Measurements from ENCODE around the gene ZSCAN25. TPM values are rescaled to one million over a fixed set of nuclear protein-coding genes. Genes with fewer than 3 reads are reported as not detected.
"Not testable (repeated sequence)": the region's sequence is repeated elsewhere in the genome, so short reads cannot be mapped to it uniquely, and the experiment has no call there.

The ZSCAN25 gene
- total RNA-seq, result 7.4 and 11.0 TPM in 2 replicates

DNA sequence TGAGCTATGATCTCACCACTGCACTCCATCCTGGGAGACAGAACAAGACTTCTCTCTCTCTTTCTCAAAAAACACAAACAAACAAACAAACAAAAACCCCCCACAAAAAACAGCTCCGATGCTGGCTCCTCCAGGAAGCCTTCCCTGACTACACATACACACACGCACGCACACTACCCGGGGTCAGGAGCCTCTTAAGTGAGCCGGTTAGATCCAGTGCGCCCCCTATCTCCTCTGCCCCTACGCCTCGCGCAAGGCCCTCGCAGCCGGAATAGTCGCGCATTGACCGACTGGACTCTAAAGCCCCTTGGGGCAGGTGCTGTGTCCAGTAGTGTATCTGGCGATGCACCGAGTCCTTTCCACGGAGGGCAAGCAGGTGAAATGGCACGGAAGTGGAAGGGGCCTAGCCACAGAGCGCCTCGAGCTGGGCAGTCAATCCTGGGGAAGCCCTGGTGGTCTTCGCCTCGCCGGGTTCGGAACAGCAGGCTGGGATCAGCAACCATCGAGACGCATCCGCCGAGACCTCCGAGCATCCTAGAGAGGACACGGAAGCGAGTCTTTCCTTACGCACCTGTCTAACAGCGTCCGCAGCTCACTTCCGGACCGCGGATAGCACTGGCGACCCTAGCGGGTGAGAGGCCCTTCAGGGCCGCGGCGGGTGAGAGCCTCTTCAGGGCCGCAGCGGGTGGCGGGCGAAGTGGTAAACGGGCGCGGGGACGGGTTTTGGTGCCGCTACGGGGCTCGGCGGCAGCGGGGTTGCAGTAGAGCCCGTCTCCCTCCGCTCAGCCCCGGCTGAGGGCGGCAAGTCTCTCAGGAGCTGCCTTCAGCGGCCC lies at the start of gene ZSCAN25:
ZSCAN25 (plus strand) TSS at position 588 of the 833 bp plus-strand sequence. CDS start 2,661 bp downstream, outside the sequence.
- DNase-seq (ENCODE audit: low read depth), result peak; percentile 72
- TF ChIP-seq, protein P1, sequence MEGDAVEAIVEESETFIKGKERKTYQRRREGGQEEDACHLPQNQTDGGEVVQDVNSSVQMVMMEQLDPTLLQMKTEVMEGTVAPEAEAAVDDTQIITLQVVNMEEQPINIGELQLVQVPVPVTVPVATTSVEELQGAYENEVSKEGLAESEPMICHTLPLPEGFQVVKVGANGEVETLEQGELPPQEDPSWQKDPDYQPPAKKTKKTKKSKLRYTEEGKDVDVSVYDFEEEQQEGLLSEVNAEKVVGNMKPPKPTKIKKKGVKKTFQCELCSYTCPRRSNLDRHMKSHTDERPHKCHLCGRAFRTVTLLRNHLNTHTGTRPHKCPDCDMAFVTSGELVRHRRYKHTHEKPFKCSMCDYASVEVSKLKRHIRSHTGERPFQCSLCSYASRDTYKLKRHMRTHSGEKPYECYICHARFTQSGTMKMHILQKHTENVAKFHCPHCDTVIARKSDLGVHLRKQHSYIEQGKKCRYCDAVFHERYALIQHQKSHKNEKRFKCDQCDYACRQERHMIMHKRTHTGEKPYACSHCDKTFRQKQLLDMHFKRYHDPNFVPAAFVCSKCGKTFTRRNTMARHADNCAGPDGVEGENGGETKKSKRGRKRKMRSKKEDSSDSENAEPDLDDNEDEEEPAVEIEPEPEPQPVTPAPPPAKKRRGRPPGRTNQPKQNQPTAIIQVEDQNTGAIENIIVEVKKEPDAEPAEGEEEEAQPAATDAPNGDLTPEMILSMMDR (conservative IDR thresholded peaks at IDR 0.05; ENCODE audit: low read depth, low read length), result peak; percentile 63
- H3K4me3 ChIP-seq (ENCODE audit: low read depth, low read length), result peak within 1 kb of the TSS; percentile 97

GRCh38 chr7:99568770-99569169 lies 48.0 kb upstream of the ZSCAN25 start:
- not testable (repeated sequence) for DNase-seq (ENCODE audit: low read depth); H3K4me3 ChIP-seq (ENCODE audit: low read depth, low read length)

- DNase-seq (ENCODE audit: low read depth), result no peak
- no peak overlapping the region for H3K4me3 ChIP-seq (ENCODE audit: low read depth, low read length)
- TF ChIP-seq, protein P1 (conservative IDR thresholded peaks at IDR 0.05; ENCODE audit: low read depth, low read length), result no peak
Measured at GRCh38 chr7:99571768-99572167, 45.0 kb upstream of the ZSCAN25 start.

DNA sequence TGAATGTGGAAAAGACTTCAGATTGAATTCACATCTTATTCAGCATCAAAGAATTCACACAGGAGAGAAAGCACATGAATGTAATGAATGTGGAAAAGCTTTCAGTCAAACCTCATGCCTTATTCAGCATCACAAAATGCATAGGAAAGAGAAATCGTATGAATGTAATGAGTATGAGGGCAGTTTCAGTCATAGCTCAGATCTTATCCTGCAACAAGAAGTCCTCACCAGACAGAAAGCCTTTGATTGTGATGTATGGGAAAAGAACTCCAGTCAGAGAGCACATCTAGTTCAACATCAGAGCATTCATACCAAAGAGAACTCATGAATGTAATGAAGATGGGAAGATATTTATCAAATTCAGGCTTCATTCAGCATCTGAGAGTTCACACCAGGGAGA lies 43.5 kb upstream of the ZSCAN25 start:
- TF ChIP-seq, protein P1 (conservative IDR thresholded peaks at IDR 0.05; ENCODE audit: low read depth, low read length), result no peak
- H3K4me3 ChIP-seq (ENCODE audit: low read depth, low read length), result no peak overlapping the region
- no peak for DNase-seq (ENCODE audit: low read depth)

- DNase-seq (ENCODE audit: low read depth), result no peak
- TF ChIP-seq, protein P1 (conservative IDR thresholded peaks at IDR 0.05; ENCODE audit: low read depth, low read length), result no peak
- H3K4me3 ChIP-seq (ENCODE audit: low read depth, low read length), result no peak overlapping the region
Measured at GRCh38 chr7:99576251-99576650, 40.5 kb upstream of the ZSCAN25 start.

DNA sequence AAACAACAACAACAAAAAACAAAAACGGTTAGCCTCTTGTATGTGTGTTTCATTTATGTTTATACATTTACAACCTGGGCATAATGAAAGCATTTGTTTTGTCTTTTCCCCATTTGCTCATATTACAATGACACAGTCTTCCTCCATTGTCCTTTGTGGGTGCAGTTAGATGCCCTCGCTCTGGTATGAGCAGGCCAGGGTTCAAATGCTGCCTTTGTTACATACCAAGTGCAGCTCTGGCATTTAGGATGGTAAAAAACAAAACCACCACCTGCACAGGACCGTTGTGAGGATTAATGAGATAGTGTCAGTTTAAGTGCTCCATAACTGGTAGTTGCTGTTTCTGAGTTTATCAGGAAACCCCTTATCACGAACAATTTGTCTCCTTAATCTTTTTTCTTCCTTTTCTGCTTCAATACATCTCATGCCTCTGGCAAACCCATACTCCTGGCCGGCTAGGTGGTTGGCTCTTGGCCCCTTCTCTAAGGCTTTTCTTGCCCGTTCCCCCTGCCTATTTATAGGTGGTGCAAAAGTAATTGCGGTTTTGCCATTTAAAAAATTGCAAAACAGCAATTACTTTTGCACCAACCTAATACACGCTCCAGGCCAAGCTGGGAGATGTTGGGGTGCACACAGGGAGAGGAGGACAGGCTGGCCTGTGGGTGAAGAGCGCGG lies 37.3 kb upstream of the ZSCAN25 start:
- peak overlapping the region; percentile 64 for H3K4me3 ChIP-seq (ENCODE audit: low read depth, low read length)
- TF ChIP-seq, protein P1 (conservative IDR thresholded peaks at IDR 0.05; ENCODE audit: low read depth, low read length), result no peak
- no peak for DNase-seq (ENCODE audit: low read depth)

DNA sequence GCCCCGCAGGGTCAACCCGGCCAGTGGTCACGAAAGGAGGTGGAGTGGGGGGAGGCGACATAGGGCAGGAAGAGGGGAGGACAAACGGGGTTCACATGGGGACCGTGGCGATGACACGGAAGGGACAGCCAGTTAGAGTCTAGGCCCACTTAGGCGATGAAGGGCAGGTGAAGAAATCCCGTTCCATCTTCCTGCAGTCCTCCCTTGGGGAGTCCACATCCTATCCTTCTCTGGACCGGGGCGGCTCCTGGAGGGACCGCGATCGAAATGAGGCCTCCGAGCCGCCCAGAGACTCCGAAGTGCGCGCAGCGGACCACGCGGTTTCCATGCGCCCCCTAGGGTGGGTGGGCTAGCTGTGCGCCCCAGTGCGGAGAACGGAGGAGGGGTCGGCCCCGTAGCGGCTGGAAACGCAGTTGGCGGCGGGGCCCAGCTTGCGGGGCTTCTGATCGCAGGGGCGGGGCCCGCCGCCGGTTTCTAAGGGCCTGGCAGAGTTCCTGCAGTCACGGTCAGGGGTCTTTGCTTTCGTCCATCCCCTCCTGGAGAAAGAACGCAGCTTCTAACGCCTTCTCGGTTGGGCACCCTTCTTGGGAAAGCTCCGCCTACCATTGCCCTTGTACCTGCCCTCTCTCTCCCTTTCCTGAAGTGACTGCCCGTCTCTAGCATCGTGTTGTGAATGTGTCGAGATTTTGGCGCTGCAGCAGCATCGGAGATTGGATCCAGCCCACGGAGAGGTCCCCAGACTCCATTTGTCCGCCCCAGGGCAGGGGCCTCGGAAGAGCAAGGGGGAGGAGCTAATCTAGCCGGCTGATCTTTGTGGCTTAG lies 36.6 kb upstream of the ZSCAN25 start:
- TF ChIP-seq, protein P1 (conservative IDR thresholded peaks at IDR 0.05; ENCODE audit: low read depth, low read length), result peak; percentile 33
- DNase-seq (ENCODE audit: low read depth), result no peak
- H3K4me3 ChIP-seq (ENCODE audit: low read depth, low read length), result peak overlapping the region; percentile 64

- peak overlapping the region; percentile 64 for H3K4me3 ChIP-seq (ENCODE audit: low read depth, low read length)
- not testable (repeated sequence) for DNase-seq (ENCODE audit: low read depth)
Measured at GRCh38 chr7:99580778-99581332, 35.9 kb upstream of the ZSCAN25 start.
